ENCODE measurements around the gene OXSM.

OXSM gene

GRCh38 chr3:25840099-25840498, 50.2 kb downstream of the OXSM start:
- ChIA-PET CTCF (no interaction called here), POLR2A (no interaction called here)
- DNase-seq (ENCODE audit: extremely low spot score) = no peak
- no peak for TF ChIP-seq CTCF (IDR thresholded peaks at IDR 0.05; ENCODE audit: control extremely low read depth, extremely low read depth, low read depth, missing control alignments)

- no peak for TF ChIP-seq CTCF (IDR thresholded peaks at IDR 0.05; ENCODE audit: control extremely low read depth, extremely low read depth, low read depth, missing control alignments)
Observed at GRCh38 chr3:25843332-25843731, 53.4 kb downstream of the OXSM start.

More at GRCh38 chr3:25843332-25843731, 53.4 kb downstream of the OXSM start:
- ChIA-PET POLR2A (interaction anchor here (0.6 kb wide), 1 partner anchor 11 kb away, joined by 3 read pairs; no protein-coding TSS in a partner anchor), CTCF (interaction anchor here (3.7 kb wide), 1 partner anchor 13 kb away, joined by 36 read pairs; no protein-coding TSS in a partner anchor)
- no peak for DNase-seq (ENCODE audit: extremely low spot score)

Data from GM10248 (cell line).